Caco-2 (cell line): ENCODE data around the gene PNMA8A. TPM values are rescaled to one million over a fixed set of nuclear protein-coding genes. Genes with fewer than 3 reads are reported as not detected.

Source experiments
- BruUV-seq: library from RNA; stranded (reverse); fragments of 400-500 nt; replicated peaks from 2 replicates; lab custom pipeline; 2021; lab: Mats Ljungman, UMichigan
- CTCF ChIA-PET: fragments of 300-600 bp; sonication (Branson Sonifier 250); formaldehyde crosslinking; loops from one replicate; lab custom pipeline; 2022; ENCODE audit warnings: antibody characterized with exemption; lab: Charles Lee
- POLR2A ChIA-PET: fragments of 300-600 bp; sonication (Branson Sonifier 250); formaldehyde crosslinking; loops from one replicate; lab custom pipeline; 2022; ENCODE audit warnings: antibody characterized with exemption; lab: Charles Lee
- DNase-seq, 2 experiments: peaks; one replicate each; pipeline versions ENCODE4 v3.0.0 to v3.0.0-alpha.2; 2020 to 2022
- H3K27me3 ChIP-seq: replicated peaks from 2 replicates; pipeline ENCODE4 v1.6.0; 2011; ENCODE audit warnings: low read length; ENCODE audit not compliant: control insufficient read depth, insufficient read depth
- H3K36me3 ChIP-seq: 2 replicates; pipeline ENCODE4 v1.5.1; 2011; ENCODE audit warnings: low read length; ENCODE audit not compliant: control insufficient read depth, insufficient read depth
- H3K4me1 ChIP-seq: fragments of 250-450 bp; sonication (Bioruptor Pico); 2 replicates; pipeline ENCODE4 v1.5.1; 2020; ENCODE audit warnings: mild to moderate bottlenecking
- H3K4me3 ChIP-seq: 2 replicates; pipeline ENCODE4 v1.5.1; 2011; ENCODE audit warnings: low read depth, mild to moderate bottlenecking, control low read depth, low read length
- H3K9me3 ChIP-seq: fragments of 250-450 bp; sonication (Bioruptor Pico); 2 replicates; pipeline ENCODE4 v1.5.1; 2020; ENCODE audit warnings: mild to moderate bottlenecking, moderate library complexity
- H3K27ac Mint-ChIP-seq: one replicate; pipeline ENCODE4 v1.8.0; 2022; ENCODE audit warnings: mixed read lengths; ENCODE audit not compliant: unreplicated experiment
- H3K27me3 Mint-ChIP-seq: one replicate; pipeline ENCODE4 v1.8.0; 2022; ENCODE audit warnings: mixed read lengths; ENCODE audit not compliant: insufficient read depth, unreplicated experiment
- H3K36me3 Mint-ChIP-seq: one replicate; pipeline ENCODE4 v1.8.0; 2022; ENCODE audit warnings: mild to moderate bottlenecking, mixed read lengths; ENCODE audit not compliant: insufficient read depth, unreplicated experiment
- H3K4me1 Mint-ChIP-seq: one replicate; pipeline ENCODE4 v1.8.0; 2022; ENCODE audit warnings: low read depth, mixed read lengths; ENCODE audit not compliant: unreplicated experiment
- H3K4me3 Mint-ChIP-seq: one replicate; pipeline ENCODE4 v1.8.0; 2022; ENCODE audit warnings: mild to moderate bottlenecking, moderate library complexity, mixed read lengths; ENCODE audit not compliant: unreplicated experiment
- H3K9me3 Mint-ChIP-seq: one replicate; pipeline ENCODE4 v1.8.0; 2022; ENCODE audit warnings: mixed read lengths; ENCODE audit not compliant: unreplicated experiment
- CTCF ChIP-seq, 2 experiments: fragments of 200-600 bp in 1 of 2; IDR thresholded peaks; 1 replicate in 1 of 2; 2 replicates in 1 of 2; pipeline versions ENCODE4 v1.5.1 to v1.8.0; 2011 to 2022; ENCODE audit warnings: antibody characterized with exemption in 1 of 2, control low read depth in 1 of 2, inconsistent platforms in 1 of 2, low read depth in 1 of 2, low read length in 1 of 2, mild to moderate bottlenecking in 1 of 2, moderate library complexity in 1 of 2; ENCODE audit not compliant: insufficient read depth in 1 of 2, severe bottlenecking in 1 of 2, unreplicated experiment in 1 of 2
- intact Hi-C: fragments of 100-400 bp; cut with micrococcal nuclease; formaldehyde crosslinking; loops from one replicate; pipeline ENCODE4 v1.10.0; 2022; ENCODE audit not compliant: unreplicated experiment
- total RNA-seq: library from RNA; stranded (reverse); gene quantifications from 2 replicates; pipeline ENCODE4 v1.2.3, GENCODE V29; 2022

Gene PNMA8A
- total RNA-seq, 1 experiment from 2014 or later: not detected

GRCh38 chr19:46482631-46483030, 11.3 kb upstream of the PNMA8A start:
- H3K4me1 ChIP-seq: no peaks in the 10 kb centered on the region
- H3K27me3 ChIP-seq: peaks cover 1% of the 10 kb centered on the region
- Mint-ChIP-seq H3K9me3 (no peaks in the 10 kb centered on the region), H3K4me1 (no peaks in the 10 kb centered on the region), H3K27ac (no peak overlapping the region), H3K27me3 (peaks cover 13% of the 10 kb centered on the region), H3K4me3 (no peak overlapping the region), H3K36me3 (no peaks in the 10 kb centered on the region)
- ChIA-PET POLR2A (no interaction called here), CTCF (no interaction called here)
- H3K9me3 ChIP-seq: no peaks in the 10 kb centered on the region
- no peak for DNase-seq
- TF ChIP-seq CTCF (IDR thresholded peaks at IDR 0.05; ENCODE audit: insufficient read depth in 1 of 2, low read depth in 1 of 2, low read length in 1 of 2, severe bottlenecking in 1 of 2, unreplicated experiment in 1 of 2): no peak
- no peaks in the 10 kb centered on the region for H3K36me3 ChIP-seq
- BruUV-seq: no TSS peak
- H3K4me3 ChIP-seq: no peak overlapping the region
- intact Hi-C loops: no loop called here

GRCh38 chr19:46481947-46482346, 10.6 kb upstream of the PNMA8A start:
- Histone ChIP-seq H3K36me3 (no peaks in the 10 kb centered on the region), H3K4me1 (no peaks in the 10 kb centered on the region), H3K4me3 (no peak overlapping the region), H3K27me3 (peaks cover 1% of the 10 kb centered on the region), H3K9me3 (no peaks in the 10 kb centered on the region)
- no peaks in the 10 kb centered on the region for H3K4me1 Mint-ChIP-seq
- intact Hi-C loops: no loop called here
- no peaks in the 10 kb centered on the region for H3K36me3 Mint-ChIP-seq
- H3K27me3 Mint-ChIP-seq: peaks cover 11% of the 10 kb centered on the region
- ChIA-PET POLR2A (no interaction called here), CTCF (interaction anchor here (0.7 kb wide), 1 partner anchor 35 kb away, joined by 3 read pairs; no protein-coding TSS in a partner anchor)
- TF ChIP-seq CTCF (IDR thresholded peaks at IDR 0.05; ENCODE audit: insufficient read depth in 1 of 2, low read depth in 1 of 2, low read length in 1 of 2, severe bottlenecking in 1 of 2, unreplicated experiment in 1 of 2): no peak
- H3K9me3 Mint-ChIP-seq: no peaks in the 10 kb centered on the region
- no peak for DNase-seq
- no peak overlapping the region for H3K27ac Mint-ChIP-seq
- BruUV-seq: no TSS peak
- no peak overlapping the region for H3K4me3 Mint-ChIP-seq

- Mint-ChIP-seq H3K27ac (no peak overlapping the region), H3K27me3 (peaks cover 5% of the 10 kb centered on the region), H3K4me1 (no peaks in the 10 kb centered on the region), H3K9me3 (no peaks in the 10 kb centered on the region), H3K36me3 (no peaks in the 10 kb centered on the region), H3K4me3 (no peak overlapping the region)
- no peak for DNase-seq
- Histone ChIP-seq H3K36me3 (no peaks in the 10 kb centered on the region), H3K9me3 (no peaks in the 10 kb centered on the region), H3K4me1 (no peaks in the 10 kb centered on the region), H3K27me3 (peaks cover under 1% of the 10 kb centered on the region; the same call in 1 of the 2 replicates), H3K4me3 (no peak overlapping the region)
- intact Hi-C loops: no loop called here
- TF ChIP-seq CTCF (IDR thresholded peaks at IDR 0.05; ENCODE audit: insufficient read depth in 1 of 2, low read depth in 1 of 2, low read length in 1 of 2, severe bottlenecking in 1 of 2, unreplicated experiment in 1 of 2): no peak
- ChIA-PET POLR2A (no interaction called here), CTCF (interaction anchor here (0.7 kb wide), 1 partner anchor 35 kb away, joined by 3 read pairs; no protein-coding TSS in a partner anchor)
- no TSS peak for BruUV-seq
These were observed 10.0 kb upstream of the PNMA8A start for GRCh38 chr19:46481223-46481848.
